Sigmoid colon (tissue), 7 donors: ENCODE data around the gene NAT10. TPM values are rescaled to one million over a fixed set of nuclear protein-coding genes. Genes with fewer than 3 reads are reported as not detected.
A peak's percentile ranks its signal among the peaks of the same experiment; 100 is the strongest.

Experiments used
- DNase-seq: peaks from one replicate; pipeline ENCODE4 v3.0.0-alpha.2; 2019
- H3K27ac ChIP-seq, 4 donors: fragments of 200-600 bp; sonication (generic); one replicate each; pipeline ENCODE4 v1.5.1; 2016 to 2019; ENCODE audit warnings: mild to moderate bottlenecking in 1 of 4
- H3K27me3 ChIP-seq, 3 donors: fragments of 200-600 bp; sonication (generic); one replicate each; pipeline ENCODE4 v1.5.1; 2019; ENCODE audit warnings: mild to moderate bottlenecking in 1 of 3
- H3K36me3 ChIP-seq, 4 donors: fragments of 200-600 bp; sonication (generic); one replicate each; pipeline ENCODE4 v1.5.1; 2016 to 2019
- H3K4me1 ChIP-seq, 4 donors: fragments of 200-600 bp; sonication (generic); one replicate each; pipeline ENCODE4 v1.5.1; 2017 to 2019
- H3K4me3 ChIP-seq, 4 donors: fragments of 200-600 bp; sonication (generic); one replicate each; pipeline ENCODE4 v1.5.1; 2017 to 2019; ENCODE audit warnings: mild to moderate bottlenecking in 2 of 4, moderate library complexity in 1 of 4
- H3K9me3 ChIP-seq, 4 donors: fragments of 200-600 bp in 3 of 4; sonication (generic) in 3 of 4; one replicate each; pipeline versions ENCODE4 v1.5.1 to v1.6.1; 2013 to 2019
- EP300 ChIP-seq, 4 donors: sonication (generic); formaldehyde crosslinking; IDR thresholded peaks; one replicate each; pipeline ENCODE4 v1.6.1; 2017; ENCODE audit warnings: antibody characterized with exemption in 4 of 4
- POLR2A ChIP-seq, 2 donors: fragments of 450-650 bp; IDR thresholded peaks; one replicate each; pipeline ENCODE4 v1.6.1; 2016; ENCODE audit warnings: antibody characterized with exemption in 2 of 2, mild to moderate bottlenecking in 2 of 2, moderate library complexity in 2 of 2
- POLR2AphosphoS5 ChIP-seq, 4 donors: sonication (generic); formaldehyde crosslinking; IDR thresholded peaks; one replicate each; pipeline ENCODE4 v1.6.1; 2017; ENCODE audit warnings: antibody characterized with exemption in 4 of 4
- WGBS, 2 donors: extraction: QIAGEN DNeasy Blood & Tissue Kit; methylation state at CpG; one replicate each; pipeline ENCODE4 v1.1.7; 2013; 5-methylcytosine and 5-hydroxymethylcytosine counted together
- intact Hi-C: fragments of 100-400 bp; cut with DNase I; formaldehyde crosslinking; loops from one replicate; pipeline ENCODE4 v1.15.1; 2023
- polyA plus RNA-seq, 3 donors: library from polyadenylated mRNA; stranded (reverse); fragments of 200-250 nt; gene quantifications; one replicate each; pipeline ENCODE4 v1.2.3, GENCODE V29; 2013
- total RNA-seq, 4 donors: library from RNA; depleted of rRNA; stranded (reverse); fragments of >200 nt; gene quantifications; one replicate each; pipeline ENCODE4 v1.1.0, GENCODE V29; 2016
- TF ChIP-seq, protein P1 (sequence below), 4 experiments: fragments of 450-650 bp in 3 of 4; fragments of 200-600 bp in 1 of 4; IDR thresholded peaks; one replicate each; pipeline ENCODE4 v1.5.1; 2016 to 2019; ENCODE audit warnings: antibody characterized with exemption in 4 of 4, mild to moderate bottlenecking in 3 of 4, moderate library complexity in 2 of 4
- donor health status: healthy with polysubstance abuse.
- donor health status: Bipolar disorder and iron deficiency.
- donor health status: healthy.

NAT10 gene
- total RNA-seq = 10 to 100 TPM; 13.2 to 28.0 (median 19.4) TPM
- 10 to 100 TPM in 1 of 3 donors, 1 to 10 TPM in 2; 5.3 to 35.4 (median 7.2) TPM for polyA plus RNA-seq

GRCh38 chr11:34105079-34105956 is at the start of gene NAT10:
TSS of gene NAT10 (plus strand) at chr11:34105629. CDS start at chr11:34108226, 2,597 bp downstream.
- WGBS, 2 donors = 0% methylated on average over 55 of the region's 55 CpGs
- Histone ChIP-seq H3K4me1 (peaks cover 0 to 29% (median 21%) of the 10 kb centered on the region in 4 donors), H3K27me3 (no peaks in the 10 kb centered on the region), H3K4me3 (peak within 1 kb of the TSS; percentile 82 to 89 (median 84)), H3K36me3 (peaks cover 0 to 43% (median 18%) of the 10 kb centered on the region in 4 donors), H3K9me3 (no peaks in the 10 kb centered on the region), H3K27ac (peak within 1 kb of the TSS; percentile 87 to 95 (median 92))
- DNase-seq = peak; percentile 99
- TF ChIP-seq POLR2AphosphoS5 (IDR thresholded peaks at IDR 0.05) = peak; percentile 90 to 97 (median 96)
- TF ChIP-seq, protein P1, sequence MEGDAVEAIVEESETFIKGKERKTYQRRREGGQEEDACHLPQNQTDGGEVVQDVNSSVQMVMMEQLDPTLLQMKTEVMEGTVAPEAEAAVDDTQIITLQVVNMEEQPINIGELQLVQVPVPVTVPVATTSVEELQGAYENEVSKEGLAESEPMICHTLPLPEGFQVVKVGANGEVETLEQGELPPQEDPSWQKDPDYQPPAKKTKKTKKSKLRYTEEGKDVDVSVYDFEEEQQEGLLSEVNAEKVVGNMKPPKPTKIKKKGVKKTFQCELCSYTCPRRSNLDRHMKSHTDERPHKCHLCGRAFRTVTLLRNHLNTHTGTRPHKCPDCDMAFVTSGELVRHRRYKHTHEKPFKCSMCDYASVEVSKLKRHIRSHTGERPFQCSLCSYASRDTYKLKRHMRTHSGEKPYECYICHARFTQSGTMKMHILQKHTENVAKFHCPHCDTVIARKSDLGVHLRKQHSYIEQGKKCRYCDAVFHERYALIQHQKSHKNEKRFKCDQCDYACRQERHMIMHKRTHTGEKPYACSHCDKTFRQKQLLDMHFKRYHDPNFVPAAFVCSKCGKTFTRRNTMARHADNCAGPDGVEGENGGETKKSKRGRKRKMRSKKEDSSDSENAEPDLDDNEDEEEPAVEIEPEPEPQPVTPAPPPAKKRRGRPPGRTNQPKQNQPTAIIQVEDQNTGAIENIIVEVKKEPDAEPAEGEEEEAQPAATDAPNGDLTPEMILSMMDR (IDR thresholded peaks at IDR 0.05) = peak in 1 of 4 experiments; percentile 6
- TF ChIP-seq EP300 (IDR thresholded peaks at IDR 0.05) = no peak
- TF ChIP-seq POLR2A (IDR thresholded peaks at IDR 0.05) = peak; percentile 69 to 70
- intact Hi-C loops = loop anchor here (1.0 to 10.0 kb wide), 5 partner anchors 53 to 811 kb away; partner anchors contain the start of genes ABTB2, APIP and PDHX

DNA sequence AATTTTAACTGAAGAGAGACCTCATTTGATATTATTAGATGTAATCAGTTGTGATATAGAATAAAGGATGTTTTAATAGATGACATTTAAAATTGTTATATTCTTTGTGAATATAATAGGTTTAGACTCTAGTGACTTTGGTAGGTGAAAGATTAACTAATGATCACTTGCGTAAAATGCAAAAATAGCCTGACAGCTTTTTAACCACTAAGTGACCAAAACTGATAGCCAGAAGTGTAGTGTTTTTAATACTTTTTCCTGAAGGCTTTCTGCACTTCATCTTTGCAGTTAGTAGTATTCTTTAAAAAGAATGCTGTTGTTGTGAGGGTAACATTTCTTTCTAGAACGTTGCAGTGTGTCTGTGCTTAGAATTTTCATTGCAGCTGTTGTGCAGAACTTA is 48.8 kb upstream of the NAT10 start:
- 9 to 31% methylated on average over 2 of the region's 2 CpGs for WGBS, 2 donors
- DNase-seq = no peak
- H3K9me3 ChIP-seq = no peaks in the 10 kb centered on the region
- H3K27ac ChIP-seq = no peak overlapping the region
- no peak overlapping the region for H3K4me3 ChIP-seq
- intact Hi-C loops = loop anchor here (10.0 kb wide), 2 partner anchors 282 to 902 kb away; partner anchors contain the start of gene FBXO3
- H3K4me1 ChIP-seq = peaks cover 0 to 80% (median 65%) of the 10 kb centered on the region in 4 donors
- peaks cover 0 to 19% (median 0%) of the 10 kb centered on the region in 4 donors for H3K36me3 ChIP-seq
- TF ChIP-seq POLR2A (IDR thresholded peaks at IDR 0.05) (no peak), EP300 (IDR thresholded peaks at IDR 0.05) (no peak), POLR2AphosphoS5 (IDR thresholded peaks at IDR 0.05) (no peak)
- TF ChIP-seq, protein P1 (IDR thresholded peaks at IDR 0.05) = no peak
- H3K27me3 ChIP-seq = no peaks in the 10 kb centered on the region

- Histone ChIP-seq H3K27ac (no peak overlapping the region), H3K9me3 (no peaks in the 10 kb centered on the region), H3K4me3 (no peak overlapping the region), H3K36me3 (peaks cover 0 to 8% (median 2%) of the 10 kb centered on the region in 4 donors), H3K4me1 (peaks cover 0 to 82% (median 58%) of the 10 kb centered on the region in 4 donors), H3K27me3 (no peaks in the 10 kb centered on the region)
- intact Hi-C loops = no loop called here
- TF ChIP-seq POLR2A (IDR thresholded peaks at IDR 0.05) (no peak), POLR2AphosphoS5 (IDR thresholded peaks at IDR 0.05) (no peak), EP300 (IDR thresholded peaks at IDR 0.05) (no peak)
- TF ChIP-seq, protein P1 (IDR thresholded peaks at IDR 0.05) = no peak
- WGBS, 2 donors = 57 to 81% methylated on average over 2 of the region's 2 CpGs
- DNase-seq = no peak
These were observed 42.2 kb upstream of the NAT10 start for GRCh38 chr11:34063061-34063795.

GRCh38 chr11:34064291-34064690 is 41.1 kb upstream of the NAT10 start:
- 84 to 85% methylated on average over 2 of the region's 2 CpGs for WGBS, 2 donors
- H3K36me3 ChIP-seq = peaks cover 0 to 8% (median 2%) of the 10 kb centered on the region in 4 donors
- no peak for DNase-seq
- H3K4me3 ChIP-seq = no peak overlapping the region
- intact Hi-C loops = no loop called here
- H3K27me3 ChIP-seq = no peaks in the 10 kb centered on the region
- TF ChIP-seq EP300 (IDR thresholded peaks at IDR 0.05) = no peak
- no peak for TF ChIP-seq POLR2AphosphoS5 (IDR thresholded peaks at IDR 0.05)
- TF ChIP-seq POLR2A (IDR thresholded peaks at IDR 0.05) = no peak
- TF ChIP-seq, protein P1 (IDR thresholded peaks at IDR 0.05) = no peak
- no peaks in the 10 kb centered on the region for H3K9me3 ChIP-seq
- H3K4me1 ChIP-seq = peaks cover 0 to 79% (median 54%) of the 10 kb centered on the region in 4 donors
- H3K27ac ChIP-seq = no peak overlapping the region
